Measurements from ENCODE around the gene C5orf46.

C5orf46 gene

DNA sequence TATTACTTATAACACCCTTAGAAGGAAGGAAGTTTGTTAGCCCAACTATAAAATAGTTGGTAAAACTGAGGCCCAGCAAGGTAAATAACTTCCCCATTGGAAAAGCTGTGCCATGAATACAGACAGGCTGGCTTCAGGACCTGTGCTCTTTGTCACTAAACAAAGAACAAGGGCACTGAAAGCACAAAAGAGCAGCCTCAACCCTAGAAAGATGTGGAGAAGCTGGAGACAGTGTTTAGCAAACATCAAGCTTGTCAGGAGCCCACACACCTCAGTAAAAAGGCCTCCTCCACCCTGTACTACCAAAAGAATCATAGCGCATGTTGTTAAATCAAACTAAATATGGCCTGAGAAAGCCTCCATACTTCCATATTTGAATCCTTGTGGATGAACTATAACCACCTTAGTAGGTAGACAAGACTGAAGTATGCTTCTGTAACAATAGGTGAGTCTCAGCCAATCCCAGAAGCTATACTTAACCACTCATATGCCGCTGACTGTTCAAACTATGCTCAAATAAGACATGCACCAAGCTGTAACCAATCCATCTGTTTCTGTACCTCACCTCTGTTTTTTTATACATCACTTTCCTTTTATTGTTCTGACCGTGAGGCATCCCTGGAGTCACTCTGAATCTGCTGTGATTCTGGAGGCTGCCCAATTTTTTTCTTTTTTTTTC, 46.2 kb downstream of the C5orf46 start:
- no peak for DNase-seq (ENCODE audit: extremely low read depth in 1 of 2, low read depth in 1 of 2)

GRCh38 chr5:147858565-147858964, 47.8 kb downstream of the C5orf46 start:
- DNase-seq (ENCODE audit: extremely low read depth in 1 of 2, low read depth in 1 of 2) = no peak

DNA sequence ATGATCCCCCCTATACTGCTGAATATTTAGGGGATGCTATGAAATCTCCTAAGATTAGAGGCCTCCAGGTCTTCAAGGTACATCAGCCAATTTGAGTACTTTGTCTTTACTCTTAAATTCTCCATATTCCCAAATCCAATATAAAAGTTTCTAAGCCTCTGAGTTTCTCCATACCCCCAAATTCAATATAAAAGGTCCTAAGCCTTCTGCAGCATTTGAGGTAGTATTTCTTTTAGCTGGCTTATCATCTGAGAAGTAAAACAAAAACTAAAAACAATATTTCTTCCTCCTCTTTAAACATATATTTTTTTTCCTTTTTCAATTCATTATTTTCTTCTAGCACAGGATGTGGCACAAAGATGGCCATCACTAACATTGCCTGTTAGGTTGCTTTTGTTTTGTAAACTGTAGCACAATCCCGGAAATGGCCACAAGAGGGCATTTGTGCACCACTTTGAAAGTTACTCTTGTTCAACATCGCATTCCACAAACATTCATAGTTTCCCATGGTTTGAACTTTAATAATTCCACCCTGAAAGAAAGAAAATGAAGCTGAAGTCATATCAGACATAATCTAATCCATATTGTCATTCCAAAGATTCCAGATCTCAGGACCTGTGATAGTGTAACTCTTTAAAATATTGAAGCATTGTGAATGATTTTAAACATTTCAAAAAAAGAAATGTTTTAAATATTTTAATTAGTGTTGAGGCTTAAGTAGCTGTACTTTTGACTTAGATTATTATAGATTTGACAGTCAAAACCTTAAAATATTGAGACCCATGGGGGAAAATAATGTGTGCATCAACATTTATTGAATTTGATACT, 48.8 kb downstream of the C5orf46 start:
- DNase-seq (ENCODE audit: extremely low read depth in 1 of 2, low read depth in 1 of 2) = peak in 1 of 2 donors; percentile 19

DNA sequence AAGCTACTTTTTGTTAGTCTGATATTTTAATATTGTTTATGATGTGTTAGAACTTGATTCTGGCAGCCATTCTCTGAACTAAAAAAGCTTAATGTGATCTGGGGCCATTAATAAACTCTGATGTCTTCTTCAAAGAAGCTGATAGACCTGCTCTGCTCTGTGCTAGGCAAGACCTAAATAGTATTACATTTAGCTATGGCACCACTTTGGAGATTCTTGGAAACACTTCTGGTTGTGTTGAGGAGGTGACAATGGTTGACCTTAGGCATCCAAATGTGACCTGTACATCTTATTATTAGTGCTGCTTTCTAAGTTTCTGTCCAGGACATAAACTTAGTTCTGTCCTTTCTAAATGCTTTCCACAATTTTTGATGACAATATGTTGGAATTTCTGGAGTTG, 49.5 kb downstream of the C5orf46 start:
- DNase-seq (ENCODE audit: extremely low read depth in 1 of 2, low read depth in 1 of 2) = no peak

DNA sequence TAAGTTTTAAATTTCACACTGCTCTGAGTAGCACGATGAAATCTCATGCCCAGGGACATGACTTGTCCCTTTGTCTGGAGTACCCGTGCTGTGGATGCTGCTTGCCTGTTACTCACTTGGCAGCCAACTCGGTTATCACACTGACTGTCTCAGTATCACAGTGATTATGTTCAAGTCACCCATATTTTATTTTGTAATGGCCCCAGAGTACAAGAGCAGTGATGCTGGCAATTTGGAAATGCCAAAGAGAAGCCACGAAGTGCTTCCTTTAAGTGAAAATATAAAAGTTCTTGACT, 50.6 kb downstream of the C5orf46 start:
- DNase-seq (ENCODE audit: extremely low read depth in 1 of 2, low read depth in 1 of 2) = no peak

GRCh38 chr5:147854894-147855773, 51.2 kb downstream of the C5orf46 start:
- no peak for DNase-seq (ENCODE audit: extremely low read depth in 1 of 2, low read depth in 1 of 2)

- DNase-seq (ENCODE audit: extremely low read depth in 1 of 2, low read depth in 1 of 2) = no peak
Observed at GRCh38 chr5:147854331-147854730, 52.0 kb downstream of the C5orf46 start.

DNA sequence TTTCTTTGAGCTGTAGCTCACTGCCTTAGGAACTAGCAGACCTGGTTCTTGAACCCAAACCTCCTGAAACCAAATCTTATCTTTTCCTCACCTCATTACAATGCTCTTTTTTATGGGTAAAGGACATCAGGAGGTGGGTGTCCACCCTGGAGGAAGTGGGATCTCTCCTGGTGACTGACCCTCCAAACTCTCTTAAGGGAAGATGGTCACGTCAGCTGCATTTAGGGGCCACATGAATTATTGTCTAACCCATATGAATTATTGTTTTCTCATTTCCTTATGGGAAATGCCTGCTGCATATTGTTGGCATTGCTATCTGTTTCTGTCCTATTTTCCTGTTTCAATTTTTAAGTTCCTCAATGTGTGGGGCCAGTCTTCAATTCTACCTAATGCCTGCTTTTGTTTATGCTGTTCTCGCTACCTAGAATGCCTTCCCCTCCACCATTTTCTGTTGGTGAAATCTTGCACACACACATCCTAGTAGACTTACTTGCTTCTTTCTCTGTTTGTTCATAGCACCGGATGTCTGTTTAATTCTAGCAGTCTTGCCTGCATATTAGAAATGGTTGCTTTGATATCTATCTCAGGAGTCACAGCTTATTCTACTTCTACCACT, 52.9 kb downstream of the C5orf46 start:
- no peak for DNase-seq (ENCODE audit: extremely low read depth in 1 of 2, low read depth in 1 of 2)

- DNase-seq (ENCODE audit: extremely low read depth in 1 of 2, low read depth in 1 of 2) = no peak
Observed at GRCh38 chr5:147852365-147852764, 54.0 kb downstream of the C5orf46 start.

DNA sequence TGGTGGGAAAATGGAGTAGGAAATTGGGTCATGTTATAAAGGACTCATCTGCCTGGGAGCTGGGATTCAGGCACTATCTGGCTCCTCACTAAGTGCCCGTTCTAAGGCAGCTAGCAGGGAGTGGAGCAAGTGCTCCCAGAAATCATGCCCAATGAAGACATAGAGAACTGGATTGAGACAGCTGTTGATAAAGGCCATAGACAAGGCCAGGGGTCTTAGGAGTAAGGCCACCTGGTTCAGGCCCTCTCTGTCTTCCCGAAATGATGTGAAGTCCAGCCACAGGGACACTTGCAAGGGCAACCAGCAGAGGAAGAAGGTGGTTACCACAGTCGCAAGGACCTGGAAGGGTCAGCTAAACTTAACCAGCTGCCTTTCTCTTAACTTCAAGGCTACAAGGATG, 54.8 kb downstream of the C5orf46 start:
- DNase-seq (ENCODE audit: extremely low read depth in 1 of 2, low read depth in 1 of 2) = no peak

DNA sequence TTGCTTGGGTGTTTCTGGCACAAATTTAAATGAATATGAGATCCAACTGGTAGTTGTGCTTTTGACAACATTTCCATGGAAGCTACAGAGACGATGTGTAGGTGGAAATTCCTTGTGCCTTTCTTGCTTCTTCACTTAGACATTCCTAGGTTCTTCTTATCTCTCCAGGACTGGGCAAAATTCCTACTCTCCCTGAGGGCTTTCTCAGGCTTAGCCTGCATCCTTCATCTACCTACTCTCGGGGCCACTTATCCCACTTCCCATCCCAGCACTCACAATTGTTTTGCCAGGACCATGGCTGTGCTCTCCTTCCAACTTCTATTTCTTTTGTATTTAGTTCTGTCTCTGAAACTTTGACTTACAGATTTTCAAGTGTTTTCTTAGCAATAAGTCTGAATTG, 57.1 kb downstream of the C5orf46 start:
- no peak for DNase-seq (ENCODE audit: extremely low read depth in 1 of 2, low read depth in 1 of 2)

GRCh38 chr5:147845618-147846017, 60.7 kb downstream of the C5orf46 start:
- no peak for DNase-seq (ENCODE audit: extremely low read depth in 1 of 2, low read depth in 1 of 2)

GRCh38 chr5:147844846-147845245, 61.5 kb downstream of the C5orf46 start:
- DNase-seq (ENCODE audit: extremely low read depth in 1 of 2, low read depth in 1 of 2) = no peak

DNA sequence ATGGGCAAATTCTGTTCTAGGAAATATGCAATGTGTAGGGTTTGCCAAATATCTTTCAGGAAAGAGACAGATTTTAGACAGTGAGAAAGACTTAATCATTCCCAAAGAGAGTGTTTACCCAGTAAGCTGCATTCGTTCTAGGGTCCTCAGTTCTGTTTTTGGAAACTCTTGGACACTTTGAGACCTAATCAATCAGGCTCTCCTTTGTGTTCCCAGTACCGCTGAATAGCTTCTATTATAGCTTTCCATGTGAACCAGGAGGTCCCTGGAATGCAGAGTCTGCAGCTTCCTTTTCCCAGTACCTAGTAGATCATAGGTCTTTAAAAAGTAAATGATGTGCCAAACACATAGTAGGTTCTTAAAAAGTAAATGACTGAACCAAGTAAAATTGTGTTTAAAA, 63.5 kb downstream of the C5orf46 start:
- no peak for DNase-seq (ENCODE audit: extremely low read depth in 1 of 2, low read depth in 1 of 2)
